Measurements from ENCODE around the gene WFDC1.

DNA sequence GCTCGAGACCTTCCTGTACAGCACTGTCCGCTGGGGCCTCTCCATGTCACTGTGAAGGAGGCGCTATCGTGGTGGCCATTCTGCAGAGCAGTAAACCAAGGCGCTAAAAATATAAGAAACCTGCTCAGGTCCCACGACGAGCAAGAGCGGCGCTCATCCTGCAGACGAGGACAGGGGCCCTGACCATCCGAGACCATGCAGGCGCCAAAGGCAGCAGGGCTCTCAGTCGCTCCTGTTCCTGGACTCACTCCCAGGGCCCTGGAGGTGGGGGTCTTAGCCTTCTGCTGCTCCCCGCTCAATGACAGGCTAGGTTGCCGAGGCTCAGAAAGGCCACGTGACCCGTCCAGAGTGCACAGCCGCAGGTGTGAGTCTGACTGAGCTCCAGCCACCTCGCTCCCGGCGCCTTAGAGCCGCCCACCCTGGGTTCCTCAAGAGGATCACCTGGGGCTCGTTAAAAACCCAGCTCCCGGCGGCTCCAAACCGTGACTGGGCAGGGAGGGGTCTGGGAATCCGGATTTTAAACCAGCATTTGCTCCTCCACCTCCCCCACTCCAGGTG, 73.2 kb downstream of the WFDC1 start:
- TF ChIP-seq TAF1 (IDR thresholded peaks at IDR 0.05; ENCODE audit: borderline replicate concordance, low read depth, low read length) (no peak), EP300 (IDR thresholded peaks at IDR 0.05; ENCODE audit: borderline replicate concordance in 1 of 2, control insufficient read depth in 1 of 2, low read depth in 2 of 2, low read length in 2 of 2) (no peak), RFX5 (IDR thresholded peaks at IDR 0.05; ENCODE audit: low read depth, low read length) (no peak)
- TF ChIP-seq, protein P1, sequence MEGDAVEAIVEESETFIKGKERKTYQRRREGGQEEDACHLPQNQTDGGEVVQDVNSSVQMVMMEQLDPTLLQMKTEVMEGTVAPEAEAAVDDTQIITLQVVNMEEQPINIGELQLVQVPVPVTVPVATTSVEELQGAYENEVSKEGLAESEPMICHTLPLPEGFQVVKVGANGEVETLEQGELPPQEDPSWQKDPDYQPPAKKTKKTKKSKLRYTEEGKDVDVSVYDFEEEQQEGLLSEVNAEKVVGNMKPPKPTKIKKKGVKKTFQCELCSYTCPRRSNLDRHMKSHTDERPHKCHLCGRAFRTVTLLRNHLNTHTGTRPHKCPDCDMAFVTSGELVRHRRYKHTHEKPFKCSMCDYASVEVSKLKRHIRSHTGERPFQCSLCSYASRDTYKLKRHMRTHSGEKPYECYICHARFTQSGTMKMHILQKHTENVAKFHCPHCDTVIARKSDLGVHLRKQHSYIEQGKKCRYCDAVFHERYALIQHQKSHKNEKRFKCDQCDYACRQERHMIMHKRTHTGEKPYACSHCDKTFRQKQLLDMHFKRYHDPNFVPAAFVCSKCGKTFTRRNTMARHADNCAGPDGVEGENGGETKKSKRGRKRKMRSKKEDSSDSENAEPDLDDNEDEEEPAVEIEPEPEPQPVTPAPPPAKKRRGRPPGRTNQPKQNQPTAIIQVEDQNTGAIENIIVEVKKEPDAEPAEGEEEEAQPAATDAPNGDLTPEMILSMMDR (IDR thresholded peaks at IDR 0.05 in 2 of 3, conservative IDR thresholded peaks at IDR 0.05 in 1 of 3; ENCODE audit: control insufficient read depth in 2 of 3, extremely low read depth in 1 of 3, insufficient read depth in 1 of 3, low read depth in 3 of 3, low read length in 3 of 3), result no peak
